Inferior parietal cortex (tissue), 1 donor: ENCODE measurements around the gene TM9SF2.
"Not testable (repeated sequence)": the region's sequence is repeated elsewhere in the genome, so short reads cannot be mapped to it uniquely, and the experiment has no call there.

Experiments
- DNase-seq: peaks from one replicate; pipeline ENCODE4 v3.0.0-alpha.2; 2016; ENCODE audit errors: extremely low spot score

Gene TM9SF2, protein sequence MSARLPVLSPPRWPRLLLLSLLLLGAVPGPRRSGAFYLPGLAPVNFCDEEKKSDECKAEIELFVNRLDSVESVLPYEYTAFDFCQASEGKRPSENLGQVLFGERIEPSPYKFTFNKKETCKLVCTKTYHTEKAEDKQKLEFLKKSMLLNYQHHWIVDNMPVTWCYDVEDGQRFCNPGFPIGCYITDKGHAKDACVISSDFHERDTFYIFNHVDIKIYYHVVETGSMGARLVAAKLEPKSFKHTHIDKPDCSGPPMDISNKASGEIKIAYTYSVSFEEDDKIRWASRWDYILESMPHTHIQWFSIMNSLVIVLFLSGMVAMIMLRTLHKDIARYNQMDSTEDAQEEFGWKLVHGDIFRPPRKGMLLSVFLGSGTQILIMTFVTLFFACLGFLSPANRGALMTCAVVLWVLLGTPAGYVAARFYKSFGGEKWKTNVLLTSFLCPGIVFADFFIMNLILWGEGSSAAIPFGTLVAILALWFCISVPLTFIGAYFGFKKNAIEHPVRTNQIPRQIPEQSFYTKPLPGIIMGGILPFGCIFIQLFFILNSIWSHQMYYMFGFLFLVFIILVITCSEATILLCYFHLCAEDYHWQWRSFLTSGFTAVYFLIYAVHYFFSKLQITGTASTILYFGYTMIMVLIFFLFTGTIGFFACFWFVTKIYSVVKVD

DNA sequence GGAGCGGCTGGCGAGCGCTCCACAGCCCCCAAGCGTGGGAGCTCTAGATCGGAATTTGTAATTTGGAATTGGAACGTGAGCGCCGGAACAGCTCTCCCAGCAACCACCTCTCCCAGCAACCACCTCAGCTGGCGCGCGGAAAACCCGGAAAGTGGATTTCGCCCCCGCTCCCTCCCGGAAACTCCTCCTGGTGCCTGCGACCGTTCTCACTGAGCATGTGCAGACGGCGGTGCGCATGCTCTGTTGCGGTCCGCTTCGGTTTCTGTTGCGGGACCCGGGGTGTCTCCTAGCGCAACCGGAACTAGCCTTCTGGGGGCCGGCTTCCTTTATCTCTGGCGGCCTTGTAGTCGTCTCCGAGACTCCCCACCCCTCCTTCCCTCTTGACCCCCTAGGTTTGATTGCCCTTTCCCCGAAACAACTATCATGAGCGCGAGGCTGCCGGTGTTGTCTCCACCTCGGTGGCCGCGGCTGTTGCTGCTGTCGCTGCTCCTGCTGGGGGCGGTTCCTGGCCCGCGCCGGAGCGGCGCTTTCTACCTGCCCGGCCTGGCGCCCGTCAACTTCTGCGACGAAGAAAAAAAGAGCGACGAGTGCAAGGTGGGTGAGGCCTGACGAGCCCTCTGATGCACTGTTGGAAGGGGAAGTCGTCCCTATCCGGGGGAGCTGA is at the start of gene TM9SF2:
Gene TM9SF2 (plus strand): TSS at position 289 of the 664 bp plus-strand sequence. CDS start 135 bp downstream, at position 424.
- peak; percentile 95 for DNase-seq

DNA sequence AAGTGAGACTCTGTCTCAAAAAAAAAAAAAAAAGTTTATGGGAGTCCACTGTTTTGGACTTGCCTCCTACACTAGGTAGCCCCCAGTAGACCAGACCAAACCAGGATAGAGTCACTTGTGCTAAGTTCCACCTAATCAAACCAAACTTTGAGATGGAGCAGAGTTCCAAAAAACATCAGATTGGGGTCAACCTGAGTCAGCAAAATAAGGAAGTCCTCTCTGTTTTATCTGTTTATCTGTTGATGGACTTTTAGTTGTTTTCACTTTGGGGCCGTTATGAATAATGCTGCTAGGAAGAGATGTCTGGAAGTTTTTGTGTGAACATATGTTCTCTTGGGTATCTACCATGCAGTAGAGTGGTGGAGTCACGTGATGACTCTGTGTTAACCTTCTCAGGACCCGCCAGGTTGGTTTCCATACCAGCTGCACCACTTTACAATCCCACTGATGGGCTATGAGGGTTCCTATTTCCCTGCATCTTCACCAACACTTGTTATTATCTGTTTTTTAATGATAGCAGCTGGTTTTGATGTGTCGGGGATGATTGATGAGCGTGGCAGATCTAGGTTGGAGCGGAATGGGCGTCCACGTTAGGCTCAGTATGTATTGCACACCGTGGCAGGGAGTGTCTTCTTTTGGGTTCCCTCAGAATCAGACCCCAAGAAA is 46.6 kb upstream of the TM9SF2 start:
- no peak for DNase-seq

DNA sequence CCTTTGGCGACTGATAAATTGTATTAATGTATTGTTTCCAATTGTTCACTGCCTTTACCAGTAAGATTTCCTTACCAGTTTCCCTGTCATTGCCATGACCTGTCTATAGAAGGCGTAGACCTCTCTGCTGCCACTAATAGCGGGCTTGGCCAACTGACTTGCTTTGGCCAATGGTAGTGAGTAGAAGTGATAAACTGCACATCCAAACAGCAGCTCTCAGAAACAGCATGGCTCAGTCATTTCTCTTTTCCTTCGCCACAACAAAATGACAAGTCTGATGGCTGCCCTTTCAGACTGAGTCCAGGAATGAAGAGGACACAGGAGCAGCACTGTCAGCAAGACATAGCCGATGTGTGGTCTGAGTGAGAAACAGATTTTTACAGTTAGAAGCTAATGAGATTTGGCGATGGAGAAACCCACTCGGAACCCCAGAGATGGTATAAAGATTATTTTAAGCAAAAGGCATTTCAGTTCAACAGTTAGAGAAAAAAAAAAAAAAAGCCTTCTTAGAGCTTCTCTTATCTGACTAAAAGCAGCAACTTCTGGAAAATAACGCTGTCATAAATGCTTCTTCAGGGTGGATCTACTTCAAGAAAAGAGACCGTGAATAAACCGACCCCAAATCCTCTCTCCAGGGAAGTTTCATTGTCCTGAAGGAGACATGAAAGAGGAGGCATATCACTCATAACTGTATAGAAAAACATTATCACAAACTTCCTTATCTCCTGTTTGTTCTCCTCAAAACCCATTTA is 42.0 kb upstream of the TM9SF2 start:
- DNase-seq: no peak

DNA sequence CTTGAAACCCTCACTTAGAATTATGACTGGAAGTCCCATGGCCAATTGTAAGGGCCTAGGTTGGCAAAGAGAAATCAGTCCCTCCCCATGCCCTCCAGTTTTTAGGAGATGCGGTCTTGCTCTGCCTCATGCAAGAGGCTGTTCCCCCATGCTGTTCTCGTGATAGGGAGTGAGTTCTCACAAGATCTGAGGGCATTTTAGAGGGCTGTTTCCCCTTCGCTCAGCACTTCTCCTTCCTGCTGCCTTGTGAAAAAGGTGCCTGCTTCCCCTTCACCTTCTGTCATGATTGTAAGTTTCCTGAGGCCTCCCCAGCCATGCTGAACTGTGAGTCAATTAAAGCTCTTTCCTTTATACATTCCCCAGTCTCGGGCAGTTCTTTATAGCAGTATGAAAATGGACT is 40.5 kb upstream of the TM9SF2 start:
- DNase-seq: not testable (repeated sequence)

DNA sequence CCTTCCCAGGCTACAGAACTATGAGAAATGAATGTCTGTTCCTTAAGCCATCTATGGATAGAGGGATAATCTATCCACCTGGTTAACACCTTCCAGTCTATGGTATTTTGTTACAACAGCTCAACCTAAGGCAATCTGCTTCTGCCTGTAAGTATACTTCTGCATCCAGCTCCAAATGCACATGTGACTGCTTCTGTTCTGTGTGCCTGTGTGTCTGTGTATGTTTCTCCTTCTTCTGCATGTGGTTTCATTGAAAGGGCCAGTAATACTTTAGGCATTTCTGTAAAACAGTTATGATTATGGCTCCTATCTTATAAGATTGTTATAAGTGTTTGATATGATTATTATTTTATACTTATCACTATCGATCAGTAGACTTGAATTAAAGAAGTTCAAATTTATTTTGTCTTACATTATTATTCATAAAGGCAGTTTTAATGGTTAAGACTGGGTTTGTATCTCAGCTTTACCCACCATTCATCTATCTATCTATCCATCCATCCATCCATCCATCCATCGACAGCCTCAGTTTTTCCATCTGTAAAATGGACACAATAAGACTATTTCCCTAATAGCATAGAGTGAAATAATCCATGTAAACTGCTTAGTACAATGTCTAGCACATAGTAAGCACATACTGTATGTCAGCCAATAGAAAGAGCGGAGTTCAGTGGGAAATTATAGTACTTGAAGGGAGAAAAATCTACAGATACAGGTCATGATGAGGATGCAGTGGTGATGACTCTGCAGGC is 37.5 kb upstream of the TM9SF2 start:
- DNase-seq: no peak

DNA sequence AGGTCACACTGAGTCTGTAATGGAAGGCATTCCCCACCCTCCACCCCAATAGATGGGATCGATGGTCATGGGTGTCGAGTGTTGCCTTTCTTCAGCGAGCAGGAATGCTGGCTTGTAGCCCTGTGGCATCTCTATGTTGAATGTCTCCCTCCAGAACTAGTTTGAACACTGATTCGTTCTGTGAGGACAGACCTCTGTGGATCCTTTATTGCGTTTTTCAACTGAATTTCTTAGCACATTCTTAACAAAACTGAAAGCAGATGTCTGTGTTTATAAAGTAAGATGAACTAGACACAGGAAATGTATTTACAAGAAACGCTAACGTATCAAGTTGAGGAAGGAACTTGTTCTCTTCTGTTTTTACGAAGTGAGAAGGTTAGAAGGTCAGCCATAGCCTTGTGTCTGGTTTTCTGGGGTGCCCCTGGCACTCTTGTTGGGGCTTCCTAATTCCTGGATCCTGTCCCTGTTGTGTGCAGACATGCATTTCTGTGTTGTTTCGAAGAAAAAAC is 36.8 kb upstream of the TM9SF2 start:
- DNase-seq: no peak

DNA sequence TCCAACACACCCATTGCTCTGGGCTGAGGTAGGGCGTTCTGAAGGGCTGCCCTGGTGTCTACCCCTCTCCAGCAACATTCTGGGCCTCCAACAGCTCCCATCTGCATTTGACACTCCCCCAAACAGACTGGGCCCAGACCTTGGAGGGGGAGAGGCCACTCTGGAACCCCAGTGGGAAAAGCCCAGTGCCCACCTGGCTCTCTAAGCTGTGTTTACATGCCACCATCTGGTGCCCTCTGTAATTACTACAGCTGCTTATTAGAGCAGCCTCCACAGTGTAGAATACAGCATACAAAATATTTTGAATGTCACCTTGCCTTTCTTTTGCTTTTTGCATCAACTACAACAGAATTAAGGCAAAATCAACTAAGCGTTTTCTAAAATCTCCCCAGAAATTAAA is 35.8 kb upstream of the TM9SF2 start:
- no peak for DNase-seq

DNA sequence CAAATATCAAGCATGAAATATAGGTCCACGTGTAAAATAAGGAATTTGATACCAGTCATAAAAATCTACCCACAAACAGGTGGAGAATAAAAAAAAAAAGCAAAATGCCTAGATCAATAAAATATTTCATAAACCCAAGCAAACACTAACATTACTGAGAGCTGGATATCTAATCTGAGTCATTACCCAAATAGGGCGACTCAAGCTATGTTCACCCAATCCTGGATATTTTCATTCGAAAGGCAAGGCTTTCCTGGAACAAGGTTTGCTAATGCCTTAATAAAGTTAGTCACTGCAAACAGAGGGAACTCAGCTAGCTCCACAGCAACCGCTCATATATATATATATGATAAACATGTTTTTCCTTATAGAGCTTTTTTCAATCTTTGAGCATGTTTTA is 33.5 kb upstream of the TM9SF2 start:
- DNase-seq: no peak

DNA sequence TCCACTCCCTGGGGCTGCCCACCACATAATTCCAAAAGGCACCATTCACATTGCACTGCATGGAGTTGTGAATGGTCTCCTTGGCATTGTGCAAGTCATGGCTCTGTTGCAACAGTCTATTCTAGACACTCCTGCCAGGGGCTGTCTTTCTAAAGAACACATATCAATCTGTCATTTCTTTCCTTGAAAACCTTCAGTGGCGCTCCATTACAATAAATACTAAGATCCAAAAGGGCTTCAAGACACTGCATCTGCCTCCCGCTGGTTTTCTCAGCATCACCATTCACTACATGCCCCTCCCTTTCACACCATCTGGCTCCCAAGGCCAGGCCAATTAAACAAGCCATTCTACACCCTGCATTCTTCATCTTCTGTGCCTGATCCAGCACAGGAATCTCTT is 32.2 kb upstream of the TM9SF2 start:
- DNase-seq: no peak

DNA sequence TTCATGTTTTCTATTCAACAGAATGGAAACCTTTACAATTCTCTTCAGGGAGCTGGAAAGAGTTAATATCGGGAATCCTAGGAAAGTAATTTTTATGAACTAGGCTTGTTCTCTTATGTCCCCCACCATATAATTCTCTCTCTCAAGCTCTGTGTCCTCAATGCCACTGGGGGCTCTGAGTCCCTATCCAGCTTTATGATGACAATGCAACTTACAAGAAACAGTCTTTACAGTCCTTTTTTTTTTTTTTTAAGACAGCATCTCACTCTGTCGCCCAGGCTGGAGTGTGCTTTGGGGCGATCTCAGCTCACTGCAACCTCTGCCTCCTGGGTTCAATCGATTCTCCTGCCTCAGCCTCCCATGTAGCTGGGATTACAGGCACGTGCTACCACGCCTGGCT is 31.2 kb upstream of the TM9SF2 start:
- no peak for DNase-seq

DNA sequence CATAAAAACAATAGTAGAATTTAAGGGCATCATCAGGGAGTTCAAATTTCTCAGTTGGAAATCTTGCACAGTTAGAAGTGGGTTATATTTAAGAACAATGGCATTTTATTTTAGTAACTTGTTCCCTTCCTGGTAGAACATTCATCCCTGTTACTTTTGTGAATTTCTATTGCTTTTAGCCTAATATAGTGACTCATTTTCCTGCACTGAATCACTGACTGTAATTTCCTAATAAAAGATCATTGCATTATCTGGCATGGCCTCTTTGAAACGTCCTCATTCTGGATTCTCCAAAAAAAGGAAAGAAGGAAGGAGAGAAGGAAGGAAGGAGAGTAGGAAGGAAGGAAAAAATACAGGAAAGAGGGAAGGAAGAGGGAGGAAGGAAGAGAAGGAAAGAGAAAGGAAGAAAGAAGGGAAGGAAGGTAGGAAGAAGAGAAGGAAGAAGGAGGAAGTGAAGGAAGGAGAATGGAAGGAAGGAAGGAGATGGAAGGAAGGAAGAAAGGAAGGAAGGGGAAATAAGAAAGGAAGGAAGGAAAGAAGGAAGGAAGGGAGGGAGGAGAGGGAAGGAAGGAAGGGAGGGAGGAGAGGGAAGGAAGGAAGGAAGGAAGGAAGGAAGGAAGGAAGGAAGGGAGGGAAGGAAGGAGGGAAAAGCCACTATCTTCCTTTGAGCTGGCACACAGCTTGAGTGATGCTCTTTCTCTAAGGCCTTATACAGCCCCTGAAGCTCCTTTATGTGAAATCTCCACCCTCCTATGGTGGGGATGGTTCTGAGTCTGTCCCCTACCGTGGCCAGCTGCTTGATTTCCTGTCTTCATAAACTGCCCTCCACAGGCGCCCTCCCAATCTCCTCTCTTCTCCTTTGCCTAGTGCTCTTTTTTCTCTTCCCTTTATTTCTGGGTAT is 29.8 kb upstream of the TM9SF2 start:
- no peak for DNase-seq

DNA sequence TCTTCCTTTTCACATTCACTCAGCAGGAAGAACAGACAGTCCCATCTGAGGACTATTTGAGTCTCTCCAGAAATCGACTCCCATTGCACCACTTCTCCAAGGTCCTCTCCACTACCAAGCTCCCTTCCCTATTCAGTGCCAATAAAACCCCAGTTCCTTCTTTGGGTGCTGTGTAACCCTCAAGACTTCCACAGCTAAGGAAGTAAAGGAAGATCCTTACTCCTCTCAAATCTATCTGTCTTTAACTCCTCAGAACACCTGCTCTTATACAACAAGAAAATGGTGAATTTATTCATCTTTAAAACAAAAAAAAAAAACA is 29.2 kb upstream of the TM9SF2 start:
- no peak for DNase-seq

DNA sequence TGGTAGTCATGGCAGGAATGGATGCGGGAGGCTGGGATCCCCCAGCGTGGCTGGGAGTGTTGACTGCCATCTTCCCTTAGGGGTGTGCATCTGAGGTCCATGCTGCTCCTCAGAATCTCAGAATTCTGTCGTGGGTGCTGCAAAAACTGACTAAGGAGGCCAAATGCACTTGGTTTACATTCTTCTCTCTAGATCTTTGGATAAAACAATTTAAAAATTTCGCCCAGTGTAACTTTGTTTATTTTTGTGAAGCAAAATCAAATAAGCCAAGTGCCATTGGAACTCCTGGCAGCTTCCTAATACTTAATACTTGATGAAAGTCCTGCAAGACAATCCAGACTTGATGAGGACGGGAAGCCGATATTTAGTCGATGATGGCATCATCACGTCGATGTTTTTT is 27.8 kb upstream of the TM9SF2 start:
- DNase-seq: no peak

DNA sequence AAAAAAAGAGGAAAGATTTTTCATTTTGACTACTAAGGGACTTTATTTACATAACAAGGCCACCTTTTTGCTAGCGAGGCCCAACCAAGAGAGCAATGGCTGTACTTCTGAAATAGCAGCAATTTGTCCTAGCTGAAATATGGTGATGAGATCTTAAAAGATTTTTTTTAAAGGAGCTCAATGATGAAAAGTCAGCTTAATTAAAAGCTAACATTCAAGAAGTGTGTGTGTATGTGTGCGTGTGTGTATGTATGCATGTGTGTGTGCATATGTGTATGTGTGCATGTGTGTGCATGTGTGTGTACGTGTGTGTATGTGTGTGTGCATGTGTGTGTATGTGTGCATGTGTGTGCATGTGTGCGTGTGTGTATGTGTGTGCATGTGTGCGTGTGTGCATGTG is 24.6 kb upstream of the TM9SF2 start:
- DNase-seq: no peak

DNA sequence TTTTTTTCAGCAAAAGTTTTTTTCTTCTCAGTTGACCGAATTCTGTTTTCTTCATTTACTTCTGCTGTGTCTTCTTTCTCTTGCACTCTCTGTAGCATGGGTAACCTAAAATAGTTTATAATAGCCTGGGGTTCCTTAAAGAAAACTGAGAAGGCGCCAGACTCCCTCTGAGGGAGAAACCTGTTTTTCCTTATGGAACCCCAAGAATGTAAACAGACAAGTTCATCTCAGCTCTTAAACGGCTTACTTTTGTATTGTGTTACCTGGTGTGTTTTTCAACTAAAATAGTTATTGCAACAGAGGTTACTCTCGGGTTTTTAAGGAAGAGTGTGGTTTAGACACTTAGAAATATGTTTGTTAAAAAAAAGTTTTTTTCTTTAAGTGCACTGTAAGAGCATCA is 23.8 kb upstream of the TM9SF2 start:
- no peak for DNase-seq

DNA sequence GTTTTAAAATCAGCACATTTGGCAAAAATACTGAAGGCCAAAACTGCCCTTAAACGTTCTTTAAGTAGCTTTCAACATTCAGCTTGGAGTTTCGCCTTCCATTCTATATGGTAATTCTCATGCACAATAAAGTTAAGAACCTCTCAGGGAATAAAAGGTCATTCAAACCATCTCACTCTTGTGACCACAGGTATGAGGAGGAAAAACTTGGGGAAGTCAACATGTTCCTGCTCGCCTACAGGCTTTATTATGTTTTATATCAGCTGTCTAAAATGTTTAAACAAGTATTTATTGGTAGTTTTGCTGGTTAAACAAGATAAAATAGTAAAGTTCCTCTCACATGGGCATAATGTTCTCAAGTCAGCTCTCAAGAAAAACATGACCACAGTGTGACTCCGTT is 19.9 kb upstream of the TM9SF2 start:
- no peak for DNase-seq

DNA sequence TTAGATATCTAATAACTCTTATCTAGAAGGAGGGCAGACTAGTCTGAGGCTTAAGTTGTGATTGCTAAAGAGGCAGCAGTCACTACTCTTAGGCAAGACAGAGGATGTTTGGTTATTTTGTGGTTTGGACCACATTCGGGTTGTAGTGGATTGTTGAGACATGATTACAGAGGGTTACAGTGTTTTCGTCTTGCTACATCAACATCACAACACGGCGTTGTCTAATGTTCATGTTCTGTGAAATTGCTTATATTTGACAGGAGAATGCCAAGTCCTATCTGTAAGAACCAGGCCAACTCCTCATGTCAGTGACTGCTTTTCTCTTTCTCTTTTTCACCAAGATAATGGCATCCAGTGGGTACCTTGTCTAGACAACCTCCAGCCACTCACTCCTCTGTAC is 16.8 kb upstream of the TM9SF2 start:
- DNase-seq: no peak

DNA sequence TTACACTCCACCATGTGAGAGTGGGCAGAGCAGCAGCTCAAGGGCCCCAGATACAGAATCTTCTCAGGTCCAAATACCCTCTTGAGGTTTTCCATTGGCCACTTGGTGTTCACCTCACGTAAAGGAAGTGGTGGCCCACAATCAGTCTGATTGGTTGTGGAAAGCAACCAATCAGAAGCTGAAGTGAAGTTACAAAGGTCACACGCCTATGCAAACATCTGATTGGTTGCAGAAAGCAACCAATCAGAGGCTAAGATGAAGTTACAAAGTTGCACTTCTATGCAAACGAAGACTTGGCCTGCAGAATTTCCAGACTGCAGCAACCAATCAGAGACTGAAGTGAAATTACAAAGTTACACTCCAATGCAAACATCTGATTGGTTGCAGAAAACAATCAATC is 14.3 kb upstream of the TM9SF2 start:
- DNase-seq: no peak

DNA sequence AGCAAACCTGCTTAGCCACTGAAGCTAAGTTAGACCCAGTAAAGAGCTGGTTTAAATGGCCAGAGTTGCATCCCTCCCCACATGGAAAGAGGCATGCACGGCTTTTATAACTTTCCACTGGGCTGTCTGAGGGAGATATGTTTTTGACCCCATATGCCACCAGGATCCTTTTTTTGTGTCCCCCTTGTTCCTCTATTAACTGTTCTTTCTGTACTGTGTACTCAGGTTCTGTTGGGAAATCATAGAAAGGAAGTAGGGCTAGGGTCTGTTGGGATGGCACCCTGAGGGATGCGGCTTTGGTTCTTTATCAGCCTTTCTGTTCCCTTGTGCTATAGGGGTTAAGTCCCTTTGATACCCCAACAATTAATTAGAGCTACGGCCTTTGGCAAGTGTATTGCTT is 12.2 kb upstream of the TM9SF2 start:
- DNase-seq: no peak

DNA sequence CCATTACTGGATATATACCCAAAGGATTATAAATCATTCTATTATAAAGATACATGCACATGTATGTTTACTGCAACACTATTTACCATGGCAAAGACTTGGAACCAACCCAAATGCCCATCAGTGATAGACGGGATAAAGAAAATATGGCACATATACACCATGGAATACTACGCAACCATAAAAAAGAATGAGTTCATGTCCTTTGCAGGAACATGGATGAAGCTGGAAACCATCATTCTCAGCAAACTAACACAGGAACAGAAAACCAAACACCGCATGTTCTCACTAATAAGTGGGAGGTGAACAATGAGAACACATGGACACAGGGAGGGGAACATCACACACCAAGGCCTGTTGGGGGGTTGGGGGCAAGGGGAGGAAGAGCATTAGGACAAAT is 9.5 kb upstream of the TM9SF2 start:
- DNase-seq: not testable (repeated sequence)
